H9 (cell line): ENCODE data around the gene FGFBP3. TPM values are rescaled to one million over a fixed set of nuclear protein-coding genes. Genes with fewer than 3 reads are reported as not detected.

Experiments used
- DNase-seq: peaks from one replicate; pipeline ENCODE4 v3.0.0-alpha.2; 2017
- H2AFZ ChIP-seq: one replicate; pipeline ENCODE4 v1.6.1; 2013; ENCODE audit warnings: mild to moderate bottlenecking, low read length, control low read depth, moderate library complexity
- H2AK5ac ChIP-seq: 2 replicates; pipeline ENCODE4 v1.6.1; 2013; ENCODE audit warnings: low read length, control low read depth, mixed read lengths; ENCODE audit not compliant: insufficient read length
- H2BK120ac ChIP-seq: one replicate; pipeline ENCODE4 v1.6.1; 2013; ENCODE audit warnings: low read depth, mild to moderate bottlenecking, low read length, control low read depth, inconsistent platforms; ENCODE audit not compliant: poor library complexity, severe bottlenecking
- H2BK12ac ChIP-seq: 2 replicates; pipeline ENCODE4 v1.6.1; 2013; ENCODE audit warnings: low read length, control low read depth, mixed read lengths, low read depth; ENCODE audit not compliant: insufficient read length
- H2BK15ac ChIP-seq: 2 replicates; pipeline ENCODE4 v1.6.1; 2013; ENCODE audit warnings: low read depth, low read length, control low read depth
- H2BK20ac ChIP-seq: one replicate; pipeline ENCODE4 v1.6.1; 2013; ENCODE audit warnings: low read depth, mild to moderate bottlenecking, low read length, control low read depth, inconsistent platforms; ENCODE audit not compliant: poor library complexity, severe bottlenecking
- H2BK5ac ChIP-seq: 2 replicates; pipeline ENCODE4 v1.6.1; 2013; ENCODE audit warnings: low read length, control low read depth, mixed read lengths; ENCODE audit not compliant: insufficient read length
- H3K14ac ChIP-seq: 2 replicates; pipeline ENCODE4 v1.6.1; 2013; ENCODE audit warnings: low read length, control low read depth; ENCODE audit not compliant: insufficient read depth
- H3K18ac ChIP-seq: 2 replicates; pipeline ENCODE4 v1.6.1; 2013; ENCODE audit warnings: low read depth, mild to moderate bottlenecking, mixed read lengths, low read length, control low read depth; ENCODE audit not compliant: insufficient read length
- H3K23ac ChIP-seq: 2 replicates; pipeline ENCODE4 v1.6.1; 2013; ENCODE audit warnings: low read length, control low read depth, mixed read lengths, low read depth; ENCODE audit not compliant: insufficient read length
- H3K23me2 ChIP-seq: 2 replicates; pipeline ENCODE4 v1.6.1; 2013; ENCODE audit warnings: low read depth, mild to moderate bottlenecking, mixed read lengths, low read length, control low read depth; ENCODE audit not compliant: insufficient read length, poor library complexity, severe bottlenecking
- H3K27ac ChIP-seq: 2 replicates; pipeline ENCODE4 v1.5.1; 2013; ENCODE audit warnings: low read length, control low read depth, mixed read lengths, low read depth; ENCODE audit not compliant: insufficient read length
- H3K27me3 ChIP-seq: 2 replicates; pipeline ENCODE4 v1.6.1; 2013; ENCODE audit warnings: low read length, control low read depth, inconsistent platforms; ENCODE audit not compliant: insufficient read depth
- H3K4ac ChIP-seq: 2 replicates; pipeline ENCODE4 v1.6.1; 2013; ENCODE audit warnings: low read depth, mild to moderate bottlenecking, control low read depth, inconsistent platforms, low read length, moderate library complexity
- H3K4me1 ChIP-seq: 2 replicates; pipeline ENCODE4 v1.6.1; 2013; ENCODE audit warnings: low read length, control low read depth, inconsistent platforms; ENCODE audit not compliant: insufficient read depth
- H3K4me2 ChIP-seq: 2 replicates; pipeline ENCODE4 v1.6.1; 2013; ENCODE audit warnings: low read length, control low read depth, mixed read lengths; ENCODE audit not compliant: insufficient read length, insufficient read depth
- H3K56ac ChIP-seq: 2 replicates; pipeline ENCODE4 v1.6.1; 2013; ENCODE audit warnings: low read depth, mild to moderate bottlenecking, mixed read lengths, low read length, control low read depth; ENCODE audit not compliant: insufficient read length
- H3K79me1 ChIP-seq: 2 replicates; pipeline ENCODE4 v1.6.1; 2013; ENCODE audit warnings: low read depth, mild to moderate bottlenecking, moderate library complexity, low read length, control low read depth, inconsistent platforms; ENCODE audit not compliant: insufficient read depth, poor library complexity, severe bottlenecking
- H3K79me2 ChIP-seq: 2 replicates; pipeline ENCODE4 v1.6.1; 2013; ENCODE audit warnings: low read length, control low read depth, inconsistent platforms; ENCODE audit not compliant: insufficient read depth
- H3K9ac ChIP-seq: 2 replicates; pipeline ENCODE4 v1.6.1; 2013; ENCODE audit warnings: low read length, control low read depth, mixed read lengths; ENCODE audit not compliant: insufficient read length; ENCODE audit errors: extremely low read depth
- H3K9me3 ChIP-seq: one replicate; pipeline ENCODE4 v1.6.1; 2013; ENCODE audit warnings: low read depth, low read length, inconsistent platforms; ENCODE audit not compliant: control insufficient read depth
- H3T11ph ChIP-seq: one replicate; pipeline ENCODE4 v1.6.1; 2013; ENCODE audit warnings: mild to moderate bottlenecking, low read length, control low read depth, inconsistent platforms
- H4K20me1 ChIP-seq: one replicate; pipeline ENCODE4 v1.6.1; 2013; ENCODE audit not compliant: control insufficient read depth, insufficient read length, insufficient read depth
- H4K5ac ChIP-seq: 2 replicates; pipeline ENCODE4 v1.6.1; 2013; ENCODE audit warnings: low read depth, mild to moderate bottlenecking, mixed read lengths, low read length, control low read depth; ENCODE audit not compliant: insufficient read length
- H4K8ac ChIP-seq: replicated peaks from 2 replicates; pipeline ENCODE4 v1.6.1; 2013; ENCODE audit warnings: low read length, control low read depth, mixed read lengths, low read depth; ENCODE audit not compliant: insufficient read length
- H4K91ac ChIP-seq: 2 replicates; pipeline ENCODE4 v1.6.1; 2013; ENCODE audit warnings: low read depth, mild to moderate bottlenecking, moderate library complexity, mixed read lengths, low read length, control low read depth; ENCODE audit not compliant: insufficient read length
- H3K27ac Mint-ChIP-seq, 3 experiments: 2 replicates in 2 of 3; 3 replicates in 1 of 3; pipeline ENCODE4 v1.8.0; 2020 to 2021; ENCODE audit warnings: mixed read lengths in 3 of 3, mild to moderate bottlenecking in 1 of 3, moderate library complexity in 1 of 3
- H3K27me3 Mint-ChIP-seq: 2 replicates; pipeline ENCODE4 v1.8.0; 2021; ENCODE audit warnings: low read depth, mild to moderate bottlenecking, moderate library complexity, mixed read lengths
- H3K36me3 Mint-ChIP-seq, 3 experiments: 2 replicates in 2 of 3; 3 replicates in 1 of 3; pipeline ENCODE4 v1.8.0; 2020 to 2021; ENCODE audit warnings: low read depth in 3 of 3, mixed read lengths in 3 of 3; ENCODE audit not compliant: insufficient read depth in 1 of 3
- H3K4me1 Mint-ChIP-seq, 2 experiments: 2 replicates each; pipeline ENCODE4 v1.8.0; 2020; ENCODE audit warnings: mixed read lengths in 2 of 2
- H3K4me3 Mint-ChIP-seq, 2 experiments: 2 replicates in 1 of 2; 3 replicates in 1 of 2; pipeline ENCODE4 v1.8.0; 2020 to 2021; ENCODE audit warnings: mild to moderate bottlenecking in 2 of 2, mixed read lengths in 2 of 2, moderate library complexity in 1 of 2
- H3K9me3 Mint-ChIP-seq, 2 experiments: 2 replicates in 1 of 2; 3 replicates in 1 of 2; pipeline ENCODE4 v1.8.0; 2020; ENCODE audit warnings: mild to moderate bottlenecking in 2 of 2, mixed read lengths in 2 of 2, moderate library complexity in 1 of 2
- WGBS: extraction: QIAGEN DNeasy Blood & Tissue Kit; methylation state at CpG from one replicate; pipeline ENCODE4 v1.1.7; 2013; ENCODE audit warnings: missing lambda C conversion rate, low lambda C conversion rate, mixed read lengths; ENCODE audit not compliant: insufficient read length; ENCODE audit errors: extremely low coverage; 5-methylcytosine and 5-hydroxymethylcytosine counted together
- total RNA-seq: library from RNA; stranded (reverse); gene quantifications from 2 replicates; pipeline ENCODE4 v1.2.1, GENCODE V29; 2021
- TF ChIP-seq, protein P1 (sequence below): fragments of 200-600 bp; sonication (generic); conservative IDR thresholded peaks from 3 replicates; pipeline ENCODE4 v1.8.0; 2021; ENCODE audit warnings: antibody characterized with exemption, mild to moderate bottlenecking

FGFBP3 gene
- total RNA-seq, 1 experiment from 2014 or later, result 49.3 TPM

- Histone ChIP-seq H3K27me3 (no peaks in the 10 kb centered on the region), H3K79me2 (no peaks in the 10 kb centered on the region), H2BK5ac (no peak overlapping the region), H2BK120ac (no peak overlapping the region), H3K23me2 (peaks cover 3% of the 10 kb centered on the region), H3K27ac (no peak overlapping the region), H4K8ac (no peak overlapping the region), H3K56ac (no peak overlapping the region), H2BK12ac (no peak overlapping the region), H3K4me2 (no peak overlapping the region), H3T11ph (no peak overlapping the region), H2BK20ac (no peak overlapping the region), H3K14ac (no peak overlapping the region), H3K18ac (no peak overlapping the region), H3K9ac (no peak overlapping the region), H3K4me1 (no peaks in the 10 kb centered on the region), H2AFZ (no peak overlapping the region), H3K9me3 (no peaks in the 10 kb centered on the region), H3K23ac (no peak overlapping the region), H3K4ac (no peak overlapping the region), H3K79me1 (no peaks in the 10 kb centered on the region), H4K5ac (no peak overlapping the region), H4K91ac (no peak overlapping the region), H2BK15ac (no peak overlapping the region), H4K20me1 (no peaks in the 10 kb centered on the region), H2AK5ac (no peak overlapping the region)
- Mint-ChIP-seq H3K27me3 (no peaks in the 10 kb centered on the region), H3K4me3 (no peak overlapping the region), H3K36me3 (peaks cover 16 to 30% (median 24%) of the 10 kb centered on the region in 3 experiments), H3K4me1 (peaks cover 39 to 40% of the 10 kb centered on the region in 2 experiments), H3K9me3 (peaks cover 4 to 11% of the 10 kb centered on the region in 2 experiments; a peak in 4 of 5 replicates), H3K27ac (0 out of 7 replicates have a peak overlapping the region, but pooled peaks of 1 of the 3 experiments have one; percentile 61)
- DNase-seq, result no peak
- no CpG with 5 or more reads among the region's 2 CpGs for WGBS
- TF ChIP-seq, protein P1, sequence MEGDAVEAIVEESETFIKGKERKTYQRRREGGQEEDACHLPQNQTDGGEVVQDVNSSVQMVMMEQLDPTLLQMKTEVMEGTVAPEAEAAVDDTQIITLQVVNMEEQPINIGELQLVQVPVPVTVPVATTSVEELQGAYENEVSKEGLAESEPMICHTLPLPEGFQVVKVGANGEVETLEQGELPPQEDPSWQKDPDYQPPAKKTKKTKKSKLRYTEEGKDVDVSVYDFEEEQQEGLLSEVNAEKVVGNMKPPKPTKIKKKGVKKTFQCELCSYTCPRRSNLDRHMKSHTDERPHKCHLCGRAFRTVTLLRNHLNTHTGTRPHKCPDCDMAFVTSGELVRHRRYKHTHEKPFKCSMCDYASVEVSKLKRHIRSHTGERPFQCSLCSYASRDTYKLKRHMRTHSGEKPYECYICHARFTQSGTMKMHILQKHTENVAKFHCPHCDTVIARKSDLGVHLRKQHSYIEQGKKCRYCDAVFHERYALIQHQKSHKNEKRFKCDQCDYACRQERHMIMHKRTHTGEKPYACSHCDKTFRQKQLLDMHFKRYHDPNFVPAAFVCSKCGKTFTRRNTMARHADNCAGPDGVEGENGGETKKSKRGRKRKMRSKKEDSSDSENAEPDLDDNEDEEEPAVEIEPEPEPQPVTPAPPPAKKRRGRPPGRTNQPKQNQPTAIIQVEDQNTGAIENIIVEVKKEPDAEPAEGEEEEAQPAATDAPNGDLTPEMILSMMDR, result no peak
Observed at GRCh38 chr10:91901784-91902677, 7.3 kb downstream of the FGFBP3 start.
